Peyer's patch (tissue), 4 donors: ENCODE data around the gene OSGEPL1.
A peak's percentile ranks its signal among the peaks of the same experiment; 100 is the strongest.

Experiments
- POLR2A ChIP-seq, 2 donors: fragments of 450-650 bp; IDR thresholded peaks; one replicate each; pipeline ENCODE4 v1.5.1; 2017; ENCODE audit warnings: antibody characterized with exemption in 2 of 2, mild to moderate bottlenecking in 2 of 2, moderate library complexity in 2 of 2
- TF ChIP-seq, protein P1 (sequence below), 6 experiments: fragments of 450-650 bp in 4 of 6; fragments of 200-600 bp in 2 of 6; sonication (generic) in 1 of 6; IDR thresholded peaks; one replicate each; pipeline ENCODE4 v1.5.1; 2017 to 2019; ENCODE audit warnings: antibody characterized with exemption in 6 of 6, mild to moderate bottlenecking in 3 of 6, moderate library complexity in 1 of 6

DNA sequence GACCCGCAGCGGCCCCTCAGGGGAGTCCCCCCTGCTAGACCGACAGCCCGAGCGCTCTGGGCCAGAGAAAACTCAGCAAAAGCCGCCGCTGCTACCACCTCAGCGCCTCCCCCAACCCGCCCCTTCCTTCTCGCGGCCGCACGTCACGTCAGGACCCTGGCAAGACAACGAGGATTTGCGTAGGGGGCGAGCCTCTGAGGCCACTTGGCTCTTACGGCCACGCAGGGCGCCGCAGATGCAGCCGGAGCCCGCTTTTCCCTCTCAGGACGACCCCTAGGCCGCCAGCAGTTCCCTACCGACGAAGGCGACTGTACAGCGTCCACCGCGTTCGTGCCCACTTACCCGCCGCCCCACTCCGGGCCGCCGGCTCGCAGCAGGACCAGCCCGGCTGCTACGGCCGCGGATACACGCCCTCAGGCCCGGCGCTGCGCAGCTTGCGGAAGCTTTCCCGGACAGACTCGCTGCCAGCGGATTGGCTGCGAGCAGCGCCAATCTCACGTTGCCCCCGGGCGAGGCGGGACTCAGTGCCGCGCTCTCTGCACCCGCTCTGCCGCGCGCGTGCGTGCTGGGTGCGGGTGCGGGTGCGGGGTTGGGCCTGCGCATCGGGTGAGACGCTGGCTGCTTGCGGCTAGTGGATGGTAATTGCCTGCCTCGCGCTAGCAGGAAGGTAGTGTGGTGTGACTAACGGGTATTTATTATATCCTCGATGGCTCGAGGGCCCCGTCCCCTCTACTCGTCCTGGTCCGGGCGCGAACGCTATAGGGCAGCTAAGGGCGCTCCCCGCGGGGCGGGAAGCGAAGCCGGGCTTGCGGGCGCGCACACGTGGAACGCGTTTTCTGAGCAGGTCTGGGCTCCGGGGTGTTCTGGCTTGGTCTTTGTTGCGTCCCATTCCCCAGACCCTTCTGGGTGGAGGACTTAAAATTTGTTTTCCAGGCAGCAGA is 21.6 kb upstream of the OSGEPL1 start, which contains the start of the genes ORMDL1 and PMS1:
- TF ChIP-seq, protein P1, sequence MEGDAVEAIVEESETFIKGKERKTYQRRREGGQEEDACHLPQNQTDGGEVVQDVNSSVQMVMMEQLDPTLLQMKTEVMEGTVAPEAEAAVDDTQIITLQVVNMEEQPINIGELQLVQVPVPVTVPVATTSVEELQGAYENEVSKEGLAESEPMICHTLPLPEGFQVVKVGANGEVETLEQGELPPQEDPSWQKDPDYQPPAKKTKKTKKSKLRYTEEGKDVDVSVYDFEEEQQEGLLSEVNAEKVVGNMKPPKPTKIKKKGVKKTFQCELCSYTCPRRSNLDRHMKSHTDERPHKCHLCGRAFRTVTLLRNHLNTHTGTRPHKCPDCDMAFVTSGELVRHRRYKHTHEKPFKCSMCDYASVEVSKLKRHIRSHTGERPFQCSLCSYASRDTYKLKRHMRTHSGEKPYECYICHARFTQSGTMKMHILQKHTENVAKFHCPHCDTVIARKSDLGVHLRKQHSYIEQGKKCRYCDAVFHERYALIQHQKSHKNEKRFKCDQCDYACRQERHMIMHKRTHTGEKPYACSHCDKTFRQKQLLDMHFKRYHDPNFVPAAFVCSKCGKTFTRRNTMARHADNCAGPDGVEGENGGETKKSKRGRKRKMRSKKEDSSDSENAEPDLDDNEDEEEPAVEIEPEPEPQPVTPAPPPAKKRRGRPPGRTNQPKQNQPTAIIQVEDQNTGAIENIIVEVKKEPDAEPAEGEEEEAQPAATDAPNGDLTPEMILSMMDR (IDR thresholded peaks at IDR 0.05), result peak in 1 of 6 experiments; percentile 2
- TF ChIP-seq POLR2A (IDR thresholded peaks at IDR 0.05), result peak; percentile 93 to 95
